Pulmonary artery endothelial cell (primary cell): Measurements from ENCODE around the gene ZNF471. TPM values are rescaled to one million over a fixed set of nuclear protein-coding genes. Genes with fewer than 3 reads are reported as not detected.

Experiments used
- DNase-seq: peaks from one replicate; pipeline ENCODE4 v3.0.0-alpha.2; 2011; ENCODE audit warnings: low read depth, low spot score
- total RNA-seq: library from RNA; depleted of rRNA; stranded (reverse); fragments of >200 nt; gene quantifications from 2 replicates; pipeline ENCODE4 v1.2.3, GENCODE V29; 2014

ZNF471 gene
- 1.8 and 2.9 TPM in 2 replicates for total RNA-seq

- peak; percentile 95 for DNase-seq
Observed at GRCh38 chr19:56507446-56508289, at the start of gene ZNF471. Gene ZNF471 (plus strand): TSS chr19:56507855. CDS start chr19:56511572, 3,717 bp downstream.

GRCh38 chr19:56474308-56474707 is 33.3 kb upstream of the ZNF471 start:
- DNase-seq: no peak

- no peak for DNase-seq
Observed at GRCh38 chr19:56476093-56476492, 31.6 kb upstream of the ZNF471 start.

- DNase-seq: no peak
Observed at GRCh38 chr19:56476651-56477428, 30.8 kb upstream of the ZNF471 start, which contains the start of gene ZNF667. Gene ZNF667 (minus strand): TSS chr19:56477345. CDS start chr19:56462370, 14,975 bp downstream.

GRCh38 chr19:56477429-56478338 is 30.0 kb upstream of the ZNF471 start:
- peak; percentile 49 for DNase-seq

- DNase-seq: no peak
Observed at GRCh38 chr19:56491399-56491798, 16.3 kb upstream of the ZNF471 start.

- no peak for DNase-seq
Observed at GRCh38 chr19:56504581-56504980, 3.1 kb upstream of the ZNF471 start.

GRCh38 chr19:56508290-56508778 is 679 bp downstream of the ZNF471 start:
- DNase-seq: no peak

GRCh38 chr19:56525214-56525860 is 17.7 kb downstream of the ZNF471 start:
- DNase-seq: no peak

- no peak for DNase-seq
Observed at GRCh38 chr19:56537442-56537841, 29.8 kb downstream of the ZNF471 start.

- peak; percentile 57 for DNase-seq
Observed at GRCh38 chr19:56538254-56538760, 30.7 kb downstream of the ZNF471 start.

- no peak for DNase-seq
Observed at GRCh38 chr19:56538761-56539263, 31.2 kb downstream of the ZNF471 start, which contains the start of gene ZFP28. Gene ZFP28 (plus strand): TSS chr19:56538948. CDS start chr19:56539019, 71 bp downstream.

GRCh38 chr19:56543776-56544175 is 36.1 kb downstream of the ZNF471 start:
- DNase-seq: no peak

- no peak for DNase-seq
Observed at GRCh38 chr19:56547535-56547934, 39.9 kb downstream of the ZNF471 start.

GRCh38 chr19:56554272-56554869 is 46.7 kb downstream of the ZNF471 start:
- DNase-seq: no peak

- DNase-seq: no peak
Observed at GRCh38 chr19:56562766-56563165, 55.1 kb downstream of the ZNF471 start.

GRCh38 chr19:56566904-56567273 is 59.2 kb downstream of the ZNF471 start:
- no peak for DNase-seq

GRCh38 chr19:56567274-56568120 is 59.8 kb downstream of the ZNF471 start, which contains the start of gene ZNF470:
Gene ZNF470 (plus strand): TSS chr19:56567468. CDS start chr19:56570312, 2,844 bp downstream.
- peak; percentile 67 for DNase-seq

GRCh38 chr19:56572589-56572988 is 64.9 kb downstream of the ZNF471 start:
- DNase-seq: no peak
